Measurements from ENCODE around the gene TRIM15.

Gene TRIM15

DNA sequence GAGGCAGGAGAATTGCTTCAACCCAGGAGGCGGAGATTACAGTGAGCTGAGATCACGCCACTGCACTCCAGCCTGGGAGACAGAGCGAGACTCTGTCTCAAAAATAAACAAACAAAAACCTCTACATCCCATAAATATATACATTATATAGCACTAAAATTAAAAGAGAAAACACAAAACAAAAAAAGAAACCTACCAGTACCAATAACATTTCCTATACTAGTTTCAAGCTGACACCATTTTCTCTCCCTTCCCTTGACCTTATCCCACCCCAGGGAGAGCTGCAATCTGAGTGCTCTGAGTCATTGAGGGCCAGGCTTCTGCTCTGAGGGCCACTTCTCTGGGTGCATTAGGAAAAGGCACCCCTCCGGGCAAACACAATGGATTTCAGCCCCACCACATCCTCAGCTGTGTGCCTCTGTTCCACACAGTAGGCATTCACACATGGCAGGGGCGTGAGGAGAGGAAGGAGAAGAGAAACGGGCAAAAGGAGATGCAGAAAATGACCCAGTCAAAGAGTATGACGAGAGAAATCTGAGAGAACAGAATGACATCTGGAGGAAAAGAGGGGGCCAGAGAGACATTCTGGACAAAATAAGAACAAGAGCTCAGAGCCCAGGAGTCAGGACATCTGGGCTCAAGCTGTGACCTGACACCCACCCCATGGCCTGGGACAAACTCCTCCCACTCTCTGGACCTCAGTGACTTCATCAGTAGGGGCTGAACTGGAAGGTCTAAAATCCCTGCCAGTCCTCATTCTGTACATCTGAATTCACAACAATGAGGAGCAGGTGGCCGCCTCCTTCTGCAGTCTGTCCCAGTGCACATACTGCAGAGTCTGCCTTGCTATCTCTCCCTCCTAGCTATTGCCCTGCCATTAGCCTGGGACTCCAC is 31.7 kb downstream of the TRIM15 start:
- Histone ChIP-seq H3K27me3 (ENCODE audit: insufficient read depth, low read length, poor library complexity) (no peaks in the 10 kb centered on the region), H3K36me3 (ENCODE audit: control insufficient read depth, insufficient read depth, low read length) (peaks cover 3% of the 10 kb centered on the region), H3K4me2 (ENCODE audit: low read length) (no peak overlapping the region), H3K4me3 (ENCODE audit: low read length) (no peak overlapping the region), H3K79me2 (ENCODE audit: control insufficient read depth, insufficient read depth, low read length) (no peaks in the 10 kb centered on the region), H2BK15ac (replicated peaks; ENCODE audit: low read depth) (no peak overlapping the region), H3K27ac (ENCODE audit: low read depth, low read length) (no peak overlapping the region), H3K56ac (ENCODE audit: low read length) (no peak overlapping the region), H3K18ac (ENCODE audit: low read length) (no peak overlapping the region), H3K79me1 (ENCODE audit: low read length) (no peaks in the 10 kb centered on the region), H3K4ac (ENCODE audit: low read depth, low read length) (no peak overlapping the region), H2BK5ac (ENCODE audit: low read length) (no peak overlapping the region), H4K5ac (ENCODE audit: low read length) (no peak overlapping the region), H3K4me1 (ENCODE audit: control insufficient read depth, low read depth, low read length) (no peaks in the 10 kb centered on the region), H2AK5ac (ENCODE audit: low read length) (no peak overlapping the region), H3K9ac (ENCODE audit: low read length) (no peak overlapping the region), H4K8ac (ENCODE audit: low read depth, low read length) (no peak overlapping the region), H3K23ac (ENCODE audit: low read length) (no peak overlapping the region), H2BK120ac (ENCODE audit: low read depth, low read length) (no peak overlapping the region)
- no peak for DNase-seq
- no CpG with 5 or more reads among the region's 8 CpGs for WGBS (ENCODE audit: extremely low coverage, insufficient coverage, low lambda C conversion rate)

DNA sequence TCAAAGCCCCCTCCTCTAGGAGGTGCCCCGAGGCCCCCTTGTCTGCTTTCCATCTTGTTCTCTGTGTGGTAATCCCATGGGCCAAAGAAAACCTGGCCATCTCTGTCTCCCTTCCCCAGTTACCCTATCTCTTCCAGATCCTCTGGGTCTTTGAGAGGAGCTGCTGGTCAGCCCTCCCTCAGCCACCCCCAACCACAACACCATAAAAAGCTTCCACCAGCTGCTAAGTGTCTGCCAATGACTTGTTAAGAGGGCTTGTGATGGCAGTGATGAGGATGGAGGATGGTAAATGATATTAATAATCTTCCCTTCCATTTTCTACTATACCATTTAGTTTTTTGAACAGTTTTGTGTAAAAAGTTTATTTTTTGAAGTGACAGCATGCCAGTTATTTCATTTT is 32.6 kb downstream of the TRIM15 start:
- Histone ChIP-seq H3K27me3 (ENCODE audit: insufficient read depth, low read length, poor library complexity) (no peaks in the 10 kb centered on the region), H3K4ac (ENCODE audit: low read depth, low read length) (no peak overlapping the region), H3K56ac (ENCODE audit: low read length) (no peak overlapping the region), H3K79me2 (ENCODE audit: control insufficient read depth, insufficient read depth, low read length) (no peaks in the 10 kb centered on the region), H2BK15ac (replicated peaks; ENCODE audit: low read depth) (no peak overlapping the region), H3K4me1 (ENCODE audit: control insufficient read depth, low read depth, low read length) (no peaks in the 10 kb centered on the region), H3K4me3 (ENCODE audit: low read length) (no peak overlapping the region), H2AK5ac (ENCODE audit: low read length) (no peak overlapping the region), H4K5ac (ENCODE audit: low read length) (no peak overlapping the region), H4K8ac (ENCODE audit: low read depth, low read length) (no peak overlapping the region), H2BK120ac (ENCODE audit: low read depth, low read length) (no peak overlapping the region), H3K23ac (ENCODE audit: low read length) (no peak overlapping the region), H3K79me1 (ENCODE audit: low read length) (no peaks in the 10 kb centered on the region), H3K18ac (ENCODE audit: low read length) (no peak overlapping the region), H3K36me3 (ENCODE audit: control insufficient read depth, insufficient read depth, low read length) (peaks cover 5% of the 10 kb centered on the region), H2BK5ac (ENCODE audit: low read length) (no peak overlapping the region), H3K9ac (ENCODE audit: low read length) (no peak overlapping the region), H3K4me2 (ENCODE audit: low read length) (no peak overlapping the region), H3K27ac (ENCODE audit: low read depth, low read length) (no peak overlapping the region)
- no CpG with 5 or more reads among the region's 1 CpG for WGBS (ENCODE audit: extremely low coverage, insufficient coverage, low lambda C conversion rate)
- no peak for DNase-seq

DNA sequence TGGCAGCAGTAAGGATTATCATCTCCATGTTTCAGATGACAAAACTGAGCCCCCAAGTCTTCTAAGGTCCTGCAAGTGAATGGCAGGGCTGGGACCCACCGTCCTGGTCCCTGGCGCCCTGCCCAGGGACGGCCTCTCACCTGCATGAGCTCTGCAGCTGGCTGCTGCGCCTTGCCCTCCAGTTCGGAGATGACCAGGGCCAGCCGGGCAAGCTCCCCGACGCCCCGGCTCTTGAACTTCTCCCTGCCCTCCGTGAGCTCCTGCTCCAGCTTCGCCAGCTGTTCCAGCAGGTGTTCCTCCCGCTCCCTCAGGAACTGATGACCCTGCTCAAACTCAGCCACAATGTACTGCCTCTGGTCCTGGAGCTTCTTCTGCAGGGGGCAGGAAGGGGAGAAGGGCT is 33.0 kb downstream of the TRIM15 start:
- no peak overlapping the region for H3K18ac ChIP-seq (ENCODE audit: low read length)
- WGBS (ENCODE audit: extremely low coverage, insufficient coverage, low lambda C conversion rate) = no CpG with 5 or more reads among the region's 12 CpGs

DNA sequence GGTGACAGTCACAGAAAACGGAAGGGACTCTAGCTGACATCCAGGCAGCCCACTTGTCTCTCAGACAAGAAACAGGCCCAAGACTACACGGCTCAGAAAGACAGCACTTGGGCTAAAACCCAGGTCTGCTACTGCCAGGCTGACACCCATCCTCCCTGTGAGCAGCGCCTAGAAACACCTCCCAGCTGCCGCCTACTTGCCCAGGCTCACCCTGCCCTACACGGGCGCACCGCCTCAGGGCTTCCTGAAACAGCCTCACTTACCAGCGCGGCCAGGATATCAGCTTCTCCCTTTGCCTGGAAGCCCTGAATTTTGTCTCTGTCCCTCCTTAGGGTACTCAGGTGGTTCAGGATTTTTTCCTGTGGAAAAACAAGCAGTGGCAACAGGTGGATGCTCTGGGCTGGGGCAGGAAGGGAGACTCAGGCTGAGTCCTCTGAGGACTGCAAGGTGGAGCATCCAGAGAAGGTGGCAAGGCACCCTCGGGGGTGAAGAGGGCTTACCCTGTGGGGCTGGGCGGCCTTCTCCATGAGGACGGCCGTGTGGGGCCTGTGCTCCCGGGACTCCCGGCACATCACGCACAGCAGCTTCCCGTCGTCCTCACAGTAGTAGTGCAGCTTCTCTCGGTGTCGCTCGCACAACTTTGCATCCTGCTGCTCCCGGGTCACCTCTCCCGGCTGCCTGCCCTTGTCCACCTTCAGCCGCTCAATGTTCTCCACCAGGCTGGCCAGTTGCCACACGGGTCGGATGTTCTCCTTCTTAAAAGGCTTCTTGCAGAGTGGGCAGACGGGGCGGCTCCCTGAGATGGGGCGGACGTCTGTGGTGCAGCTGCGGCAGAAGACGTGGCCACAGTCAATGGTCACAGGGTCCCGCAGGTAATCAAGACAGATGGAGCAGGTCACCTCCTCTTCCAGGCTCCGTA is 35.1 kb downstream of the TRIM15 start:
- Histone ChIP-seq H3K56ac (ENCODE audit: low read length) (no peak overlapping the region), H3K79me2 (ENCODE audit: control insufficient read depth, insufficient read depth, low read length) (no peaks in the 10 kb centered on the region), H3K4me3 (ENCODE audit: low read length) (no peak overlapping the region), H2BK5ac (ENCODE audit: low read length) (no peak overlapping the region), H3K23ac (ENCODE audit: low read length) (no peak overlapping the region), H3K4me2 (ENCODE audit: low read length) (no peak overlapping the region), H2BK120ac (ENCODE audit: low read depth, low read length) (no peak overlapping the region), H3K9ac (ENCODE audit: low read length) (no peak overlapping the region), H4K5ac (ENCODE audit: low read length) (no peak overlapping the region), H2AK5ac (ENCODE audit: low read length) (no peak overlapping the region), H3K27me3 (ENCODE audit: insufficient read depth, low read length, poor library complexity) (no peaks in the 10 kb centered on the region), H3K79me1 (ENCODE audit: low read length) (no peaks in the 10 kb centered on the region), H2BK15ac (replicated peaks; ENCODE audit: low read depth) (no peak overlapping the region), H4K8ac (ENCODE audit: low read depth, low read length) (no peak overlapping the region), H3K4ac (ENCODE audit: low read depth, low read length) (no peak overlapping the region), H3K36me3 (ENCODE audit: control insufficient read depth, insufficient read depth, low read length) (peaks cover 5% of the 10 kb centered on the region), H3K4me1 (ENCODE audit: control insufficient read depth, low read depth, low read length) (no peaks in the 10 kb centered on the region), H3K18ac (ENCODE audit: low read length) (no peak overlapping the region), H3K27ac (ENCODE audit: low read depth, low read length) (no peak overlapping the region)
- DNase-seq = no peak
- WGBS (ENCODE audit: extremely low coverage, insufficient coverage, low lambda C conversion rate) = no CpG with 5 or more reads among the region's 34 CpGs

More for the DNA sequence above, 33.0 kb downstream of the TRIM15 start:
- Histone ChIP-seq H3K27ac (ENCODE audit: low read depth, low read length) (no peak overlapping the region), H3K79me2 (ENCODE audit: control insufficient read depth, insufficient read depth, low read length) (no peaks in the 10 kb centered on the region), H4K5ac (ENCODE audit: low read length) (no peak overlapping the region), H2AK5ac (ENCODE audit: low read length) (no peak overlapping the region), H4K8ac (ENCODE audit: low read depth, low read length) (no peak overlapping the region), H3K4me1 (ENCODE audit: control insufficient read depth, low read depth, low read length) (no peaks in the 10 kb centered on the region), H2BK15ac (replicated peaks; ENCODE audit: low read depth) (no peak overlapping the region), H3K9ac (ENCODE audit: low read length) (no peak overlapping the region), H3K23ac (ENCODE audit: low read length) (no peak overlapping the region), H2BK120ac (ENCODE audit: low read depth, low read length) (no peak overlapping the region), H3K4me2 (ENCODE audit: low read length) (no peak overlapping the region), H3K36me3 (ENCODE audit: control insufficient read depth, insufficient read depth, low read length) (peaks cover 5% of the 10 kb centered on the region), H3K27me3 (ENCODE audit: insufficient read depth, low read length, poor library complexity) (no peaks in the 10 kb centered on the region), H3K56ac (ENCODE audit: low read length) (no peak overlapping the region), H3K79me1 (ENCODE audit: low read length) (no peaks in the 10 kb centered on the region), H2BK5ac (ENCODE audit: low read length) (no peak overlapping the region), H3K4me3 (ENCODE audit: low read length) (no peak overlapping the region), H3K4ac (ENCODE audit: low read depth, low read length) (no peak overlapping the region)
- no peak for DNase-seq

DNA sequence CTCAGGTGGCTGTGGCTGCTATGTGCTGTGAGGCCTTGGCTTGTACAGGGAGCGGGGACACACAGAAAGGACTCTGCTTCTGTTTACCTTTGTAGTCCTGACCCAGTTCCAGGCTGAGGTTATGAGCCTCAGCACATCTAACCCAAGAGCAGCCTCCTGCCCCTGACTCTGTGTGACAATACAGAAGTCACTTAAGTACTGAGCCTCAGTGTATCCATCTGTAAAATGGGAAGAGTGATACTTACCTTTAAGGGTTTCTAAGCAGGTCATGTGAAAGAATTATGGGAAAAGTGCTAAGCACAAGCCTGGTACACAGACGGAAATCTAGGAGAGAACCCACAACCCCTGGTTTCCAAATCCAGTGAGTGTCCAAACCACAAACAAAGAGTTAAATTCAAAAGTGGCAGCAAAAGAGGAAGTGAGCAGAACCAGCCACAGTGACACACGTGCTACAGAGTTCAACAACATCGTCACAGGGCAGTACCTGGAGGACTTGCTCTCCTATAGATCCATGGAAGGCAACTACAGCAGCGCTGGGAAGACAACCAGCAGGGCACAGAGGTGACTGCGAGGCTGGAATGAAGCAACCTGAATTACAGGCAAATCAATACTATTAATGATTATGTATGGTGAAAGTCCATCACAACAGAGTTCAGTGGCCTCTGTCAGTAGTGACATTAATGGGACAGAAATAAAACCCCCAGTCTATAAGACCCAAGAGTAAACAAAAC is 37.4 kb downstream of the TRIM15 start:
- no peak overlapping the region for H3K18ac ChIP-seq (ENCODE audit: low read length)
- H3K79me2 ChIP-seq (ENCODE audit: control insufficient read depth, insufficient read depth, low read length) = no peaks in the 10 kb centered on the region
- no peak overlapping the region for H3K4me3 ChIP-seq (ENCODE audit: low read length)
- H3K4ac ChIP-seq (ENCODE audit: low read depth, low read length) = no peak overlapping the region
- H3K79me1 ChIP-seq (ENCODE audit: low read length) = no peaks in the 10 kb centered on the region
- H3K27ac ChIP-seq (ENCODE audit: low read depth, low read length) = no peak overlapping the region
- H2BK15ac ChIP-seq (replicated peaks; ENCODE audit: low read depth) = no peak overlapping the region
- DNase-seq = no peak
- H3K23ac ChIP-seq (ENCODE audit: low read length) = no peak overlapping the region
- no peak overlapping the region for H4K8ac ChIP-seq (ENCODE audit: low read depth, low read length)
- no peak overlapping the region for H4K5ac ChIP-seq (ENCODE audit: low read length)
- no peak overlapping the region for H2AK5ac ChIP-seq (ENCODE audit: low read length)
- H3K36me3 ChIP-seq (ENCODE audit: control insufficient read depth, insufficient read depth, low read length) = peaks cover 5% of the 10 kb centered on the region
- H3K27me3 ChIP-seq (ENCODE audit: insufficient read depth, low read length, poor library complexity) = no peaks in the 10 kb centered on the region
- H3K56ac ChIP-seq (ENCODE audit: low read length) = no peak overlapping the region
- WGBS (ENCODE audit: extremely low coverage, insufficient coverage, low lambda C conversion rate) = no CpG with 5 or more reads among the region's 6 CpGs
- no peak overlapping the region for H2BK5ac ChIP-seq (ENCODE audit: low read length)
- H2BK120ac ChIP-seq (ENCODE audit: low read depth, low read length) = no peak overlapping the region
- no peak overlapping the region for H3K4me2 ChIP-seq (ENCODE audit: low read length)
- H3K4me1 ChIP-seq (ENCODE audit: control insufficient read depth, low read depth, low read length) = no peaks in the 10 kb centered on the region
- no peak overlapping the region for H3K9ac ChIP-seq (ENCODE audit: low read length)

All from mesendoderm (in vitro differentiated cells).